OCI-LY7 (cell line): ENCODE results near the gene MS4A14.

Experiments
- EZH2phosphoT487 ChIP-seq: fragments of 200-600 bp; sonication (generic); IDR thresholded peaks from 2 replicates; pipeline ENCODE4 v1.6.1; 2018; ENCODE audit warnings: low read depth, borderline replicate concordance, mild to moderate bottlenecking, mixed run types, antibody characterized with exemption, low read length, moderate library complexity, mixed read lengths
- TF ChIP-seq, protein P1 (sequence below): fragments of 200-600 bp; sonication (generic); conservative IDR thresholded peaks from 2 replicates; pipeline ENCODE4 v1.5.1; 2014; ENCODE audit warnings: mild to moderate bottlenecking, antibody characterized with exemption, low read length, moderate library complexity, mixed read lengths

DNA sequence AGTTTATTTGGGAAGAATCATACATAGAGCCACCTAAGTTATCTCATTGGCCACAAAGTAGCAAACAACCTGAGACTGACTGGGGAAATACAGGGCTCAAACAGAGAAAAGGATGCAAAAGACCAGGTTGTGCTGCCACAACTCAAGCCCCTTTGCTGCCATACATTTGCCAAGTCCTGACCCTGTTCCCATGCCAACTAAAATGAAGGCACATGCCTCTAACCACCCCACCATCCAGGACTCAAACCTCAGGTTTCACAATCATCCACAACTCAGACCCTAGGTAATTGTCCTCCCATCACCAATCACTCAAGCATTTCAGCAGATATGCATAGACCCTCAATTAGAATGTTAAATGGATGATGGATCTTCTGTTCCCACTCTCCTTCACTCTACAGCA lies 58.0 kb downstream of the MS4A14 start:
- TF ChIP-seq, protein P1, sequence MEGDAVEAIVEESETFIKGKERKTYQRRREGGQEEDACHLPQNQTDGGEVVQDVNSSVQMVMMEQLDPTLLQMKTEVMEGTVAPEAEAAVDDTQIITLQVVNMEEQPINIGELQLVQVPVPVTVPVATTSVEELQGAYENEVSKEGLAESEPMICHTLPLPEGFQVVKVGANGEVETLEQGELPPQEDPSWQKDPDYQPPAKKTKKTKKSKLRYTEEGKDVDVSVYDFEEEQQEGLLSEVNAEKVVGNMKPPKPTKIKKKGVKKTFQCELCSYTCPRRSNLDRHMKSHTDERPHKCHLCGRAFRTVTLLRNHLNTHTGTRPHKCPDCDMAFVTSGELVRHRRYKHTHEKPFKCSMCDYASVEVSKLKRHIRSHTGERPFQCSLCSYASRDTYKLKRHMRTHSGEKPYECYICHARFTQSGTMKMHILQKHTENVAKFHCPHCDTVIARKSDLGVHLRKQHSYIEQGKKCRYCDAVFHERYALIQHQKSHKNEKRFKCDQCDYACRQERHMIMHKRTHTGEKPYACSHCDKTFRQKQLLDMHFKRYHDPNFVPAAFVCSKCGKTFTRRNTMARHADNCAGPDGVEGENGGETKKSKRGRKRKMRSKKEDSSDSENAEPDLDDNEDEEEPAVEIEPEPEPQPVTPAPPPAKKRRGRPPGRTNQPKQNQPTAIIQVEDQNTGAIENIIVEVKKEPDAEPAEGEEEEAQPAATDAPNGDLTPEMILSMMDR, result no peak
- TF ChIP-seq EZH2phosphoT487, result no peak
